OCI-LY1 (cell line): Measurements from ENCODE around the gene TMEM38B.

Experiments used
- H2AFZ ChIP-seq: fragments of 200-600 bp; sonication (generic), shearing (Covaris generic); 2 replicates; pipeline ENCODE4 v1.6.0; 2014; ENCODE audit warnings: antibody characterized with exemption, mild to moderate bottlenecking, low read length
- H3F3A ChIP-seq: fragments of 200-600 bp; sonication (generic), shearing (Covaris generic); 2 replicates; pipeline ENCODE4 v1.6.0; 2014; ENCODE audit warnings: mild to moderate bottlenecking, antibody characterized with exemption, low read length, moderate library complexity; ENCODE audit not compliant: insufficient read depth
- H3K27ac ChIP-seq: fragments of 200-600 bp; sonication (generic); 2 replicates; pipeline ENCODE4 v1.5.1; 2014; ENCODE audit warnings: low read length, mixed run types, mild to moderate bottlenecking, low read depth; ENCODE audit not compliant: poor library complexity, severe bottlenecking
- H3K27me3 ChIP-seq: fragments of 200-600 bp; sonication (generic); 2 replicates; pipeline ENCODE4 v1.6.0; 2014; ENCODE audit warnings: antibody characterized with exemption, mild to moderate bottlenecking, low read length, moderate library complexity; ENCODE audit not compliant: insufficient read depth
- H3K36me3 ChIP-seq: fragments of 200-600 bp; sonication (generic); 2 replicates; pipeline ENCODE4 v1.6.1; 2014; ENCODE audit warnings: mild to moderate bottlenecking, antibody characterized with exemption, low read length, moderate library complexity, mixed read lengths; ENCODE audit not compliant: insufficient read depth
- H3K4me1 ChIP-seq: fragments of 200-600 bp; sonication (generic); 2 replicates; pipeline ENCODE4 v1.5.1; 2014; ENCODE audit warnings: mild to moderate bottlenecking, low read length, moderate library complexity; ENCODE audit not compliant: insufficient read depth, severe bottlenecking
- H3K4me2 ChIP-seq: fragments of 200-600 bp; sonication (generic), shearing (Covaris generic); 2 replicates; pipeline ENCODE4 v1.6.1; 2014; ENCODE audit warnings: low read length
- H3K4me3 ChIP-seq: fragments of 200-600 bp; sonication (generic); 2 replicates; pipeline ENCODE4 v1.5.1; 2014; ENCODE audit warnings: low read length, low read depth, mild to moderate bottlenecking, mixed read lengths; ENCODE audit not compliant: poor library complexity, severe bottlenecking
- H3K79me2 ChIP-seq: fragments of 200-600 bp; shearing (Covaris generic); 2 replicates; pipeline ENCODE4 v1.6.1; 2016; ENCODE audit warnings: mixed run types, low read length, mixed read lengths; ENCODE audit not compliant: insufficient read depth
- H3K9ac ChIP-seq: fragments of 200-600 bp; sonication (generic), shearing (Covaris generic); 2 replicates; pipeline ENCODE4 v1.6.1; 2014; ENCODE audit warnings: mild to moderate bottlenecking, low read length, mixed read lengths
- H3K9me2 ChIP-seq: fragments of 200-600 bp; sonication (generic), shearing (Covaris generic); 2 replicates; pipeline ENCODE4 v1.6.1; 2014; ENCODE audit warnings: low read depth, mild to moderate bottlenecking, low read length, mixed read lengths
- H3K9me3 ChIP-seq: fragments of 200-600 bp; shearing (Covaris generic); 2 replicates; pipeline ENCODE4 v1.6.1; 2014; ENCODE audit warnings: low read length, mixed read lengths
- H4K20me1 ChIP-seq: fragments of 200-600 bp; sonication (generic), shearing (Covaris generic); 2 replicates; pipeline ENCODE4 v1.6.0; 2016; ENCODE audit warnings: mild to moderate bottlenecking, low read length; ENCODE audit not compliant: insufficient read depth
- CTCF ChIP-seq: fragments of 200-600 bp; sonication (generic), shearing (Covaris generic); IDR thresholded peaks from 2 replicates; pipeline ENCODE4 v1.5.1; 2017; ENCODE audit warnings: mild to moderate bottlenecking, antibody characterized with exemption, low read length, moderate library complexity, mixed read lengths
- EZH2 ChIP-seq: fragments of 200-600 bp; sonication (generic), shearing (Covaris generic); IDR thresholded peaks from 2 replicates; pipeline ENCODE4 v1.8.0; 2017; ENCODE audit warnings: borderline replicate concordance, mixed run types, mild to moderate bottlenecking, antibody characterized with exemption, low read length, moderate library complexity, mixed read lengths

TMEM38B gene

GRCh38 chr9:105713260-105714019 is 19.1 kb downstream of the TMEM38B start:
- Histone ChIP-seq H3K4me3 (no peak overlapping the region), H3K4me1 (no peaks in the 10 kb centered on the region), H3K36me3 (peaks cover 22% of the 10 kb centered on the region), H3K4me2 (no peak overlapping the region), H3K9me2 (no peaks in the 10 kb centered on the region), H3K27me3 (no peaks in the 10 kb centered on the region), H3K9me3 (no peaks in the 10 kb centered on the region), H3F3A (no peaks in the 10 kb centered on the region; the same call in 1 of the 2 replicates), H3K27ac (no peak overlapping the region), H4K20me1 (no peaks in the 10 kb centered on the region), H3K79me2 (no peaks in the 10 kb centered on the region), H2AFZ (no peak overlapping the region), H3K9ac (no peak overlapping the region)
- TF ChIP-seq EZH2 (no peak), CTCF (no peak)

GRCh38 chr9:105714020-105714331 is 19.6 kb downstream of the TMEM38B start:
- Histone ChIP-seq H2AFZ (no peak overlapping the region), H3K4me2 (no peak overlapping the region), H3K9me2 (no peaks in the 10 kb centered on the region), H3F3A (no peaks in the 10 kb centered on the region; the same call in 1 of the 2 replicates), H3K36me3 (peaks cover 22% of the 10 kb centered on the region), H3K79me2 (no peaks in the 10 kb centered on the region), H3K4me1 (no peaks in the 10 kb centered on the region), H3K27ac (no peak overlapping the region), H3K9me3 (no peaks in the 10 kb centered on the region), H3K4me3 (no peak overlapping the region), H4K20me1 (no peaks in the 10 kb centered on the region), H3K27me3 (no peaks in the 10 kb centered on the region), H3K9ac (no peak overlapping the region)
- TF ChIP-seq CTCF = no peak
- no peak for TF ChIP-seq EZH2

GRCh38 chr9:105716146-105716545 is 21.8 kb downstream of the TMEM38B start:
- no peaks in the 10 kb centered on the region for H3K27me3 ChIP-seq
- H3K36me3 ChIP-seq = peaks cover 13% of the 10 kb centered on the region; the same call in 1 of the 2 replicates
- H4K20me1 ChIP-seq = no peaks in the 10 kb centered on the region
- no peak overlapping the region for H2AFZ ChIP-seq
- no peaks in the 10 kb centered on the region for H3K9me3 ChIP-seq
- no peaks in the 10 kb centered on the region for H3K4me1 ChIP-seq
- H3K9ac ChIP-seq = no peak overlapping the region
- H3K9me2 ChIP-seq = no peaks in the 10 kb centered on the region
- H3K4me2 ChIP-seq = no peak overlapping the region
- no peaks in the 10 kb centered on the region for H3K79me2 ChIP-seq
- H3F3A ChIP-seq = no peaks in the 10 kb centered on the region; the same call in 1 of the 2 replicates
- TF ChIP-seq CTCF = no peak
- no peak for TF ChIP-seq EZH2
- no peak overlapping the region for H3K27ac ChIP-seq
- H3K4me3 ChIP-seq = no peak overlapping the region
